GM18873 (cell line): ENCODE results near the gene ZNF813.
"Not testable (repeated sequence)": the region's sequence is repeated elsewhere in the genome, so short reads cannot be mapped to it uniquely, and the experiment has no call there.

Source experiments
- ATAC-seq: cut with Tn5 transposase; IDR thresholded peaks from one replicate; pipeline ENCODE4 v1.9.1; 2021; ENCODE audit warnings: mild to moderate bottlenecking, moderate library complexity, moderate number of reproducible peaks; ENCODE audit not compliant: unreplicated experiment, low FRiP score

Gene ZNF813

GRCh38 chr19:53467485-53468262 lies at the start of gene ZNF813:
Gene ZNF813, plus strand, starts transcription at chr19:53467733. Its CDS starts 16,090 bp downstream, at chr19:53483823.
- no peak for ATAC-seq

DNA sequence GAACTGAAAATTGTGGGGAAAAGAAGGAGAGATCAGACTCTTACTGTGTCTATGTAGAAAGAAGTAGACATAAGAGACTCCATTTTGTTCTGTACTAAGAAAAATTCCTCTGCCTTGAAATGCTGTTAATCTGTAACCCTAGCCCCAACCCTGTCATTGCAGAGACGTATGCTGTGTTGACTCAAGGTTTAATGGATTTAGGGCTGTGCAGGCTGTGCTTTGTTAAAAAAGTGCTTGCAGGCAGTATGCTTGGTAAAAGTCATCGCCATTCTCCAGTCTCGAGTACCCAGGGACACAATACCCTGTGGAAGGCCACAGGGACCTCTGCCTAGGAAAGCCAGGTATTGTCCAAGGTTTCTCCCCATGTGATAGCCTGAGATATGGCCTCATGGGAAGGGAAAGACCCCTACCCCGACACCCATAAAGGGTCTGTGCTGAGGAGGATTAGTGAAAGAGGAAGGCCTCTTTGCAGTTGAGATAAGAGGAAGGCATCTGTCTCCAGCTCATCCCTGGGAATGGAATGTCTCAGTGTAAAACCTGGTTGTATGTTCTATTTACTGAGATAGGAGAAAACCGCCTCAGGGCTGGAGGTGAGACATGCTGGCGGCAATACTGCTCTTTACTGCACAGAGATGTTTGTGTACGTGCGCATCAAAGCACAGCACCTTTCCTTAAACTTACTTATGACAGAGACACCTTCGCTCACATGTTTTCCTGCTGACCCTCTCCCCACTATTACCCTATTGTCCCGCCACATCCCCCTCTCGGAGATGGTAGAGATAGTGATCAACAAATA lies 46.8 kb upstream of the ZNF813 start:
- ATAC-seq, result not testable (repeated sequence)

GRCh38 chr19:53422551-53422950 lies 45.0 kb upstream of the ZNF813 start:
- no peak for ATAC-seq

GRCh38 chr19:53423074-53423473 lies 44.5 kb upstream of the ZNF813 start:
- ATAC-seq, result not testable (repeated sequence)

DNA sequence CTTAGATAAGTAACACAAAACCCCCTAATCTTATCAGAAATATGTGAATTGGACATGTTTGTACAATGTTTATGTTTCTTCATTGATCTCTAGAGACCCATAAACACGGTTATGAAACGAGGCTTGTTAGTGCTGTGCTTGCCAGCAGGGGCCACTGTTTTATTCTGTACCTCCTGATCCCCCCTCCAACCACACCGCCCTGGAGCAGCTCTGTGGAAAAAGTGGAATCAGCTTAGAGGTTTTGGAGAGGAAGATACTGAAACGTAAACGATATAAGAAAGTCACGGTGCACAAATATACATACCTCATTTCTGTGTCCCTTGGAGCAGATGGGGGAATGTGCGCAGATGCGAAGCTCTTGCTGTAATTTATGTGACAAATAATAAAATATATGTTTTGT lies 43.9 kb upstream of the ZNF813 start:
- not testable (repeated sequence) for ATAC-seq

DNA sequence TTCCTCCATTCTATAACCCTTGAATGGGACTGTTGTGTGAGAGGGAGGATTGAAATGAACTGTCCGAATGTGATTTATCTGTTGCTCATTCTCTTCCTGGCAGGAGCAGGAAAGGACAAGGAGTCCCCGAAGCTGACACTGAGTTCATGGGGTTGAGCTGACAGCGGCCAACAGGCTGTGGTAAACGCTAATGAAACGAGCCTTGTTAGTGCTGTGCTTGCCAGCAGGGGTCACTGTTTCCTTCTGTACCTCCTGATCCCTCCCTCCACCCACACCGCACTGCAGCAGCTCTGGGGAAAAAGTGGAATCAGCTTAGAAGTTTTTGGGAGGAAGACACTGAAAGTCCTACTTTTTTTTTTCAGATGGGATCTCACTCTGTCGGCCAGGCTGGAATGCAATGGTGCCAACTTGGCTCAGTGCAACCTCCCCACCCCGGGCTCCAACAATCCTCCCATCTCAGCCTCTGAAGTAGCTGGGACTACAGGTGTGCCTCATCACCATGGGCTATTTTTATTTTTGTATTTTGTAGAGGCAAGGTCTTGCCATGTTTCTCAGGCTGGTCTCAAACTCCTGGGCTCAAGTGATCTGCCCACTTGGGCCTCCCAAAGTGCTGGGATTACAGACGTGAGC lies 42.5 kb upstream of the ZNF813 start:
- ATAC-seq, result no peak

GRCh38 chr19:53431399-53432087 lies 36.0 kb upstream of the ZNF813 start, which contains the start of gene ZNF761:
Gene ZNF761, plus strand, starts transcription at chr19:53431984. Its CDS starts 15,285 bp downstream, at chr19:53447269.
- ATAC-seq, result peak; percentile 78

- no peak for ATAC-seq
Observed at GRCh38 chr19:53432088-53432661, 35.4 kb upstream of the ZNF813 start.

- not testable (repeated sequence) for ATAC-seq
Observed at GRCh38 chr19:53443809-53444208, 23.7 kb upstream of the ZNF813 start.

DNA sequence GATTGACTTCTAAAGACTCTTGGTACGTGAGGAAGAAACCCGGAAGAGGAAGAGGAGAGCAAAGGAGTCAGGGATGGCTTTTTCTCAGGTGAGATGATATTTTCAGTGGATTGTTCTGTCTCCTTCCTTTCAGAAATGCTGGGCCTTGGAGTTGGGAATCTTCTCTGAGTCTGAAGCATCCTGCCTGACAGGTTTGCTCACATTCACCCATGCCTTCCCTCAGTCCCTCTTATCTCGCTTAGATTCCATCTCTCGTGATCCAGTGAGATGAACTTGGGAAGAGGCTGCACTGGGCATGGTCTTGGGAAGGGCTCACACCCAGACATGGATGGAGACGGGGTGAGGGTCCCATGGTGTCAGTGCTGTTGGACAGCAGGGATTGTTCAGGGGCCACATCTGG lies 20.3 kb upstream of the ZNF813 start:
- not testable (repeated sequence) for ATAC-seq

DNA sequence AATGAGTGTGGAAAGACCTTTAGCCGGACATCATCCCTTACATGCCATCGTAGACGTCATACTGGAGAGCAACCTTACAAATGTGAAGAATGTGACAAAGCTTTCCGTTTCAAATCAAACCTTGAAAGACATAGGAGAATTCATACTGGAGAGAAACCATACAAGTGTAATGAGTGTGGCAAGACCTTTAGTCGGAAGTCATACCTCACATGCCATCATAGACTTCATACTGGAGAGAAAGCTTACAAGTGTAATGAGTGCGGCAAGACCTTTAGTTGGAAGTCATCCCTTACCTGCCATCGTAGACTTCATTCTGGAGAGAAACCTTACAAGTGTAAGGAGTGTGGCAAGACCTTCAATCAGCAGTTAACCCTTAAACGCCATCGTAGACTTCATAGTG lies 11.7 kb upstream of the ZNF813 start:
- no peak for ATAC-seq

GRCh38 chr19:53460131-53460721 lies 7.3 kb upstream of the ZNF813 start:
- not testable (repeated sequence) for ATAC-seq

DNA sequence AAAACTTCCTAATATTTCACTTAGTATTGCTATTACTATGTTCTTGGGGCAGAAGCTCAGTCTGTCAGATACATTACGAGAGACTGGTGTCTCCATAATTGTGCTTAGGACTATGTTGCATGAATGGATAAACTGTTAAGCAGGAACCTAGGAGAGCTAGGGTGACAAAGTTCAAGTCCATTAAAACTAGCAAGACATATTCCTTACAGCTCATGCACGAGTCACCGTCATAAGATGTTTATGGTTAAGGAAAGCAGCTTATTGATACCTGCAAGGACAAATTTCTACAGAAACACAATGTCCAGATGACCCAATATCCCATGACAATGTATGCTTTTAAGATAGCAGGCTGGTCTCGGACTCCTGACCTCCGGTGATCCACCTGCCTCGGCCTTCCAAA lies 5.7 kb upstream of the ZNF813 start:
- no peak for ATAC-seq

GRCh38 chr19:53462861-53463260 lies 4.7 kb upstream of the ZNF813 start:
- ATAC-seq, result no peak

DNA sequence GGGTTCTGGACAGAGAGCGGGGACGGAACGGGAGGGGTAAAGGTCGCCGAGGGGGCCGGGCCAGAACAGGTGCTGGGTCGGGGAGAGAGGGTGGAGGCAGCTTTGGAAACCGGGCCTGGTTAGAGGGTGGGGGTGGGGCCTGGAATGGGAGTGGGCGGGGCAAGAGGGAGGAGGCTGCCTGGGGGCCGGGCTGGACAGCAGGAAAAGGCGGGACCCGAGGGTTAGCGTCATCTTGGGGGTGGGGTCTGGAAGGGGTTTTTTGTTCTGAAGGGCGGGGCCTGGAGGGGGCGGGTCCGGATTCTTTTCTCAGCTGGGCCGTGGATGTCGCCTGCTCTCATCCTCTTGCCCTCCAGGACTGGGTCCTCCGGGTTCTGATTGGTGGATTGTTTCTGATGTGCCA lies 4.3 kb upstream of the ZNF813 start:
- ATAC-seq, result no peak

DNA sequence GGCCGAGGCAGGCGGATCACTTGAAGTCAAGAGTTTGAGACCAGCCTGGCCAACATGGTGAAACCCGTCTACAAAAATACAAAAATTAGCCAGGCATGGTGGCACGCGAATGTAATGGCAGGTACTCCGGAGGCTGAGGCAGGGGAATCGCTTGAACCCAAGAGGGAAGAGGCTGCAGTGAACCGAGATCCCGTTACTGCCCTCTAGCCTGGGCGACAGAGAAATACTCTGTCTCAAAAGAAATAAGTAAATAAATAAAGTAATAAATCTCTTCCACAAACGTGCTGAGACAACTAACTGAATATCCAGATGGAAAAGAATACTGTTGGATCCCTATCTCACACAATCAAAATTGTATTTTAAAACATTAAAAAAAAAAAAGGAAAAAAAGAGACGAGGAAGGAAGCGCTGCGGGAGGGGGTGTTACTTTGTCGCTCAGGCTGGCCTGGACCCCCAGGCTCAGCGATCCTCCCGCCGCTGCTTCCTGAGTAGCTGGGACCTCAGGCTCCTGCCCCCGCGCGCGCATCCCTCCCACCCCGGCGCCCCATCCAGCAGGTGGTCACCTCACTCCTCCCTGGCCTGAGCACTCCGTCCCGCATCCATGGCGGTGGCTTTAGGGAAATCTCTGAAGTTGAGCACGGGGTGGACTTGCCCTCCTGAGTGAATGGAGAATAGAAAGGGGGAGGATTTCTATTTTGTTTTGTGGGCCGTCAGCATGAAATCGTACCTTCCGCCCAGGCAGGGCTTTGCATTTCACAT lies 628 bp upstream of the ZNF813 start:
- ATAC-seq, result no peak

DNA sequence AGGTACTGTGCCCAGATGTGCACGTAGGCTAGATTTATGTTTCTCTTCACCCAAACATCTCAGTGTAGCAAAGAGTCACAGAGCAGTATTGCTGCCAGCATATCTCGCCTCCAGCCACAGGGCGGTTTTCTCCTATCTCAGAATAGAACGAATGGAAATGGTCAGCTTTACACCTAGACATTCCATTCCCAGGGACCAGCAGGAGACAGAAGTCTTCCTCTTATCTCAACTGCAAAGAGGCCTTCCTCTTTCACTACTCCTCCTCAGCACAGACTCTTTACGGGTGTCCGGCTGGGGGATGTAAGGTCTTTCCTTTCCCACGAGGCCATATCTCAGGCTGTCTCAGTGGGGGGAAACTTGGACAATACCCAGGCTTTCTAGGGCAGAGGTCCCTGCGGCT lies 1.1 kb downstream of the ZNF813 start:
- ATAC-seq, result not testable (repeated sequence)

GRCh38 chr19:53471916-53472315 lies 4.4 kb downstream of the ZNF813 start:
- no peak for ATAC-seq

DNA sequence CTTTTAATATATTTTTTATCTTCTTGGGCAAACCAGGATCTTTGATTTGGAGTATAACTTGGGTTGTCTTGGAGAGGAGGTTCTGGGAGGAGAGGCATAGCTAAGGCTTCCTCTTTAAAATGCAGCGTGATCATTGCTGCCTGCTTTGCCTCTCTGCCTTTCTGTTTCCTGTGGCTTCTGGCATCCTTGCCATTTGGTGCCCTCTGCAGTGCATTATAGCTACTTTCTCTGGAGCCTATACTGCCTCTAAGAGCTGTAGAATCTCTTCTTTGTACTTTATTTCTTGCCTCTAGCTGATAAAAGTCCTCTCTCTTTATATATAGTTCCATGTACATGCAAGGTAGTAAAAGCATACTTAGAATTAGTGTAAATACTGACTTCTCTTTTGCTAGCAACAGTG lies 7.3 kb downstream of the ZNF813 start:
- not testable (repeated sequence) for ATAC-seq
